NCI-H524 treated with DMSO at 0.1 percent for 48 hours (cell line): ENCODE data around the gene DOK7.

Experiments used
- DNase-seq: peaks from one replicate; lab custom pipeline; 2025; lab: John Stamatoyannopoulos, UW

Gene DOK7

DNA sequence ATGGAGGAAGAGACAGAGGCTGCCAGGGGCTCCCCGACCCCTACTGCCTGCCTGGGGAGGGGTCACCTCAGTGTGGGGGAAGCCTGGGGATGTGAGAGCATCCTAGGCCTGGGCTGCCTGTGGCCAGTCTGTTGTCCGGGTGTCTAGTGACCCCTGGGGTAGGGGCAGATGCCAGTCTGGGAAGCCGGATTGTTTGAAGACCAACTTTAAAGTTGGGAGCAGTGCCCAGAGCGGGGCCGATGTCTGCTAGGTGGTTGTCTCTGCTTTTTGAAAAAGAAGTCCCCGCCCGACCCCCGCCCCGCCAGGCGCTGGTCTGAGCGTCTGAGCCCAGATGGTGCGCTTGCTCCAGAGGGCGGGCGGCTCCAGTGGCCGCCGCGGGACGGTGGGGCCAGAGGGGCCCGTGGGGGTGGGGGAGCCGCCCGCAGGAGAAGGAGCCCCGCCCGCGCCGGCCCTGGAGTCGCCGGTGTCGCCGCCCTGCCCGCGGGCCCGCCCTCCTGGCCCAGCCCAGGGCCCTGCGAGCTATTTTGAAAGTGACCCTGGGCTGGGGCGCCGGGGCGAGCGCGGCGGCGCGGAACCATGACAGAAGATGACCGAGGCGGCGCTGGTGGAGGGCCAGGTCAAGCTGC is at the start of gene DOK7:
DOK7 (plus strand) TSS at position 517 of the 626 bp plus-strand sequence; CDS start at position 587, 70 bp downstream.
- DNase-seq: no peak

DNA sequence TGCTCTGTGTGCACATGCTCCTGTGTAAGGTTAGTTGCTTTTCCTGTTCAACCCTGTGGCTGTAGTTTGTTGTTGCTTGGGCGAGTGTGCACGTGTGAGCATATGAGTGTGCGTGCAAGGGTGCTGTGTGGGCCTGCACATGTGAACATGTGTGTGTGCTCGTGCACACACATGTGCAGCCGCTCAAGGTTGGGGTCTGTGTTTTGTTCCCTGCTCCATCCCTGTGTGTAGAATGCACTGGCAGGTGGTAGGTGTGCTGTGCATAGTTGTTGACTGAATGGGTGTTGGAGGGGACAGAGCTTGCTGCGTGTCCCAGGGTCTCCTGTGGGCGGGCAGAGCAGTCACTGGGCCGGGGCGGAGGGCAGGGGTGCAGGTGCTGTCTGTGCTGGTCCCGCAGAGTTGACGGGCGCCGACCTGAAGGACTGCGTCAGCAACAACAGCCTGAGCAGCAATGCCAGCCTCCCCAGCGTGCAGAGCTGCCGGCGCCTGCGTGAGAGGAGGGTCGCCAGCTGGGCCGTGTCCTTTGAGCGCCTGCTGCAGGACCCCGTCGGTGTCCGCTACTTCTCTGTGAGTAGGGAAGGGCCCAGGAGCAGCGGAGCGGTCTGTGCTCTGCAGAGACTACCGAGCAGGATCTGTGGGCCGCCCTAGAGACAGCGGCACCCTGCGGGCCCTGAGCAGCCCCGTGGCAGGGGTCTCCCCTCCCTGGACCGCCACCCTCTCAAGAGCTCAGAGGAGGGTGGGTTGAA is 49.3 kb upstream of the DOK7 start:
- no peak for DNase-seq

DNA sequence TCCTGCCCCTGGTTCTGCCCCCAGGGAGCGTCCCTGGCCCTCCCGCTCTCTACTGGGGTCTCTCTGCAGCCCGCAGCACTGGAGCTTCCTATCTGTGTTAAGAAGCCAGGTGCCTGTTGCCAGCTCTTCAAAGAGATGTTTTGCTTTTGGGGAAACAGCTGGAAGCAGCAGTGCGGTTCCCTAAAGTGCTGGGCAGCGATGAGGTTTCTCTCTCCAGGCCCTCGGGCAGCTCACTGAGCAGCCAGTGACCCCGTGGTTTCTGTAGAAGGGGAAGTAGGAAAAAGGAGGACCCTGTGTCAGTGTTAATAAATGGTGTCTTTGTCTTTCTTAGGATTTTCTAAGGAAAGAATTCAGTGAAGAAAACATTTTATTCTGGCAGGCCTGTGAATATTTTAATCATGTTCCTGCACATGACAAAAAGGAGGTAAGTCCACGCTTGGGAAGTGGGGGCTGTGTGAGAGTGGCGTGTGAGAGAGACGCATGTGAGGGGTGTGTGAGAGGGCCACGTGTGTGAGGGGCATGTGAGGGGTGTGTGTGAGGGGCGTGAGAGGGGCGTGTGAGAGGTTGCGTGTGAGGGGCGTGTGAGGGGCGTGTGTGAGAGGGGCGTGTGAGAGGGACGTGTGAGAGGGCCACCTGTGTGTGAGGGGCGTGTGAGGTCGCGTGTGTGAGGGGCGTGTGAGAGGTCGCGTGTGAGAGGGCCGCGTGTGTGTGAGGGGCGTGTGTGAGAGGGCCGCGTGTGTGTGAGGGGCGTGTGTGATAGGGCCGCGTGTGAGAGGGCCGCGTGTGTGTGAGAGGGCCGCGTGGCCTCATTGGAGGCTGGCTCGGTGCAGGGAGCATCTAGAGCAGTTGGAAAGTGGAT is 48.5 kb upstream of the DOK7 start:
- no peak for DNase-seq

DNA sequence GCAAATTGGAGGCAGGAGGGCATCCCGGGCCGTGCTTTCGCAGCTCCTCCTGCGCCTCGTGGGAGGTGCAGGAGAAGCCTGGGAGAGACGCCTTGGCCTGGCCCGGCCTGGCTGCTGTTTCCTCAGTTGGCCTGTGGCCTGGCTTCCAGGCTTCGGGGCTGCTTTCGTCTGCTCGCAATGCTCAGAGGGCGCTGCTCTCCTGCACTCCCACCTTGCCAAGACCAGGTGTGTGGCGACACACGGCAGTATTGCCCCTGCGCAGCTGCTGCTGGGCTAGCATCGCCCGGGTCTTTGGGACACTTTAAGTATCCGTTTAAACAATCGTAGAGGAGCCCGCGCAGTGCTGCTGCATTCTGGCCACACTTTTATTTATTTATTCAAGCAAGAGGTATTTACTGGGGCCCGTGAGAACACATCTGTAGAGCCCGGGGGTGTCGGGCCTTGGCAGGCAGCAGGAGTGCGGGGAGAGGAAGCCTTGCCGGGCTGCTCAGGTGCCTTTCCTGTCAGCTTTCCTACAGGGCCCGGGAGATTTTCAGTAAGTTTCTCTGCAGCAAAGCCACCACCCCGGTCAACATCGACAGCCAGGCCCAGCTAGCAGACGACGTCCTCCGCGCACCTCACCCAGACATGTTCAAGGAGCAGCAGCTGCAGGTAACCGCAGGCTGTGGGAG is 47.5 kb upstream of the DOK7 start:
- no peak for DNase-seq

GRCh38 chr4:3416270-3416669 is 46.8 kb upstream of the DOK7 start:
- no peak for DNase-seq

- no peak for DNase-seq
Observed at GRCh38 chr4:3416821-3417221, 46.3 kb upstream of the DOK7 start.

DNA sequence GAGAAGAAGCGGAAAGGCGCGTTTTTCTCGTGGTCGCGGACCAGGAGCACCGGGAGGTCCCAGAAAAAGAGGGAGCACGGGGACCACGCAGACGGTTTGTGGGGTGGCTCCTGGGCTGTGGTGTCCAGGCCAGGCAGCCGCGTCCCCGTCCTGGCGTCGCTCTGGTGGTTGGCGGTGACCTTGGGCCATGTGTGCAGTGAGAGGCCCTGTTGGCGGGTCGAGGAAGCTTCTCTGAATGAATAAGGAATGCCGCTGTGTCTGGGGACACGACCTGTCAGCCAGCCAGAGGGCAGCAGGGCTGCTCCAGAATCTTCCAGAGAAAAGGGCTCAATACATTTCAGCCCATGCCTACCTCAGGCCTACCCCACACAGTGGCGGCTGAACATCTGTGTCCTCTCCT is 45.7 kb upstream of the DOK7 start:
- no peak for DNase-seq

GRCh38 chr4:3418029-3418762 is 44.9 kb upstream of the DOK7 start:
- no peak for DNase-seq

DNA sequence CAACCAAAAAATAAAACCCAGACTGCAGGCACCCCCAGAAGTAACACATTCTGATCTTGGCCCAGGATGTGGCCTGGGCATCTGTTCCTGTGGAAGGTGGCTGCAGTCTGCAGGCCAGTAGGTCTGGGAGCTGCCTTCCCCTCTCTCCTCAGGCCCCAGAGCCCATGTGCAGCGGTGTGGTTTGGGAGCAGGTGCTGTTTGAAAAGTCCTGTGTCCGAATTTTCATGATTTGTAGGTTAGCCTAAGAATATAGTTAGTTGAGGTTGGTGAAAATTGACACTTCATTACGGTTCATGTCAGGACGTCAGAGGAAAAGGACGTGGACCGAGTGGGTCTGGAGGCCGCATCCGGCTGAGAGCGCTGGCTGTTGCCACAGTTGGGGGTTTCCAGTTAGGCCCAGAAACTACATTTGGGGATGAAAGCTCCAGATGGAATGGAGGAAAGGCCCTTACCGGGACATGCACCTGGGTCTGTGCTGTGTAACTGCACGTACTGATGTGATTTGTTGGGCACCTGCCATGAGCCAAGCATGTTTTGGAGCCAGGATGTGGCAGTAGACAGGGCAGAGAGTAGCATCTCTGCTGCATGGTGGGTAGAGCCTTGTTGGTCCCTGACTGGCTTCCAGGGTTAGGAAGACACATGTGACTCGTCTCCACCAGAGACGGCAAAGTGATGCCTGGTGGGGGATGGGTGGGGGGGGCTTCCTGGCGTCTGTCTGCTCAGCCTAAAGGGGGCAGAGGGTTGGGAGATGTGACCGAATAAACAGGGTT is 43.1 kb upstream of the DOK7 start:
- DNase-seq: no peak

GRCh38 chr4:3420606-3420955 is 42.5 kb upstream of the DOK7 start:
- DNase-seq: no peak

DNA sequence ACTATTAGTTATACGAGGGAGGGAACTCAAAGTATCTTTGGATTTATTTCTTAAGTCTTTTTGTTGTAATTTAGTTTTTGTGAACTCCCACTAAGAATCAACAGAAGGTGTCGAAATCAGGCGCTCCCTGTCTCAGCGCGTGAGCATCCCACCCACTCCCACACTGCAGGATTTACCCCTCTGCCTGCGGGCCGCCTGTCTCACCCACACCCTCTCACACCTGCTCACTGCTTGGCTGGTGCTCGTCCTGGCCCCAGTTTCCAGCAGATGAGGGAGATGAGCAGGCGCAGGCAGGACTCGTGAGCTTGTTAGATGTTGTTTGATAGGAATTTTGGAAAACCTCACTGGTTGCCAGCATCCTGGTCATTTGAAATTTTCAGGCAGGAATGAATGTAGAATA is 42.1 kb upstream of the DOK7 start:
- no peak for DNase-seq

DNA sequence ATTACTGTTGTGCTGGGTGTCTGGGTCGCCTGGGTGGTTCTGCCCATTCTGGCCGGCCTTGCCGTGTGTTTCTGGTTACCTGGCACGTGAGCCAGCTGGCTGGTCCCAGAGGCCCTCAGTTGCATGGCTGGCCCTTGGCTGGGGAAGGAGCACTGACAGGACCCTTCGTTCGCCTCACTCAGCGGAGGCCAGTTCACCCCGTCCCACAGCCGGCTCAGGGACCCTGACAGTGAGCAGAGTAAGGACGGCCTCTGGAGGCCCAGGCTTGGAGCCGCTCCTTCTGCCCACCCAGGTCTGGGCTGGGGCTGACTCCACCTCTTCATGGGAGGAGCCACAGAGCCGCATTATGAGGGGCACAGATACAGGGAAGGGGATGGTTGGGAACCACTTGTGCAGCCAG is 41.6 kb upstream of the DOK7 start:
- no peak for DNase-seq

GRCh38 chr4:3422241-3422801 is 40.8 kb upstream of the DOK7 start:
- no peak for DNase-seq

DNA sequence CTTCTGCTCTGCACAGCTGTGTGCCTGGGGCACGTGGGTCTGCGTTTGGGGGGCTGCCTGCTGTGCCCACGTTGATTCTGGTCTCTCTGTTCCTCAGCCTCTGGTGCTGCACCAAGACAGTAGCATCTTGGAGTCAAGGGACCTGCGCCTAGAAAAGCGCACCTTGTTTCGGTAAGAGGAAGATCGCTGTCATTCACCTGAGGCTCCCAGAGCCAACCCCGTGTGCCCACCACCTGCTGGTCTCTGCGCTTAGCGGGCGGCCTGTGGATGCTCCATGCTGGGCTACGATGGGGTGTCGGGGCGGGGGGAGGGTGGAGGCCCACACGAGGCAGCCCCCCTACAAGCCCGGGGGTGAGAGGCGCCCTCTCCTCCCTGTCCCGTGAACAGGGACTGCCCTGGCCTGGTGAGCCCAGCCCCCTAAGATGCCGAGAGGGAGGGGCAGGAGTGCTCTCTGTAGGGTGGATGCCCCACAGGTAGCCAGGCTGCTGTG is 40.3 kb upstream of the DOK7 start:
- DNase-seq: no peak

DNA sequence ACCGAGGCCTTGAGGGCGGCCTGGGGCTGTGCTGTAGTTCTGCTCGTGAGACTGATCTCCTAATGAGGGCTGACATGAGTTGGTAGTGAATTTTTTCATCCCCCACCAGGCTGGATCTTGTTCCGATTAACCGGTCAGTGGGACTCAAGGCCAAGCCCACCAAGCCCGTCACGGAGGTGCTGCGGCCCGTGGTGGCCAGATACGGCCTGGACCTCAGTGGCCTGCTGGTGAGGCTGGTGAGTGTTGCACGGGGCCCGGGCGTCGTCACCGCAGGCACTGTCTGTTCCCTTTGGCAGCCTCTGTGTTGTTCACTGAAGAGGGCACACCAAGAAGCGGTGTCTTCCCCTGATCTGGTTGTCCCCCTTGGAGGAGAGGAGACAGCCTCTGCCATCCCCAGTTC is 39.7 kb upstream of the DOK7 start:
- no peak for DNase-seq

- DNase-seq: no peak
Observed at GRCh38 chr4:3423952-3424351, 39.2 kb upstream of the DOK7 start.

DNA sequence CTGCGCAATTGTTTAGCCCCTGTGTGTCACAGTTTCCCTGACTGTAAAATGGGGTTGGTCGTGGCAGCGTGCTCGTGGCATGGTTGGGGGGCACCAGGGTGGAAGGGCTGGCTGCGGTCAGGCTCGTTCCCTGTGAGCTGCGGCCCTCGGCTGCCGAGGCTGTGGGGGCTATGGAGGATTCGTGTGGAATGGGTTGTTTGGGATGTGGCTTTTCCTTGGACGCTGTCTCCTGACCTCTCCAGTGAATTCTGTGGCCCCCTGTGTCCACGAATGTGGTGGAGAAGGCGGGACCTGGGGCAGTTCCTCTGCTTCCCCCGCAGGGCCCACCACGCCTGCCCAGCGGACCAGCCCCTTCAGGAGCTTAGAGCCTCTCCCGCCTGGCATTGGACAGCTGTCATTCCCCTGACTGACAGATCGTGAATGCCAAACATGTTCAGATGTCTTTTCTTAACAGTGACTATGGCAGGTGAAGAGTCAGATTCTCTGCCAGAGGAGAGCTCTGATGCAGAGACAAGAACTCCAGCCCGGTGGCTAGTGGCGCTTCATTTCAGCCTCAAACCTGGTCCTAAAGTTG is 38.5 kb upstream of the DOK7 start:
- no peak for DNase-seq

- DNase-seq: no peak
Observed at GRCh38 chr4:3426465-3427133, 36.5 kb upstream of the DOK7 start.

- DNase-seq: no peak
Observed at GRCh38 chr4:3427134-3427476, 36.0 kb upstream of the DOK7 start.
